H9 (cell line): Measurements from ENCODE around the gene CDHR2. TPM values are rescaled to one million over a fixed set of nuclear protein-coding genes. Genes with fewer than 3 reads are reported as not detected.

Experiments used
- DNase-seq: peaks from one replicate; pipeline ENCODE4 v3.0.0-alpha.2; 2017
- H2AFZ ChIP-seq: one replicate; pipeline ENCODE4 v1.6.1; 2013; ENCODE audit warnings: mild to moderate bottlenecking, low read length, control low read depth, moderate library complexity
- H2AK5ac ChIP-seq: 2 replicates; pipeline ENCODE4 v1.6.1; 2013; ENCODE audit warnings: low read length, control low read depth, mixed read lengths; ENCODE audit not compliant: insufficient read length
- H2BK120ac ChIP-seq: one replicate; pipeline ENCODE4 v1.6.1; 2013; ENCODE audit warnings: low read depth, mild to moderate bottlenecking, low read length, control low read depth, inconsistent platforms; ENCODE audit not compliant: poor library complexity, severe bottlenecking
- H2BK12ac ChIP-seq: 2 replicates; pipeline ENCODE4 v1.6.1; 2013; ENCODE audit warnings: low read length, control low read depth, mixed read lengths, low read depth; ENCODE audit not compliant: insufficient read length
- H2BK15ac ChIP-seq: 2 replicates; pipeline ENCODE4 v1.6.1; 2013; ENCODE audit warnings: low read depth, low read length, control low read depth
- H2BK20ac ChIP-seq: one replicate; pipeline ENCODE4 v1.6.1; 2013; ENCODE audit warnings: low read depth, mild to moderate bottlenecking, low read length, control low read depth, inconsistent platforms; ENCODE audit not compliant: poor library complexity, severe bottlenecking
- H2BK5ac ChIP-seq: 2 replicates; pipeline ENCODE4 v1.6.1; 2013; ENCODE audit warnings: low read length, control low read depth, mixed read lengths; ENCODE audit not compliant: insufficient read length
- H3K14ac ChIP-seq: 2 replicates; pipeline ENCODE4 v1.6.1; 2013; ENCODE audit warnings: low read length, control low read depth; ENCODE audit not compliant: insufficient read depth
- H3K18ac ChIP-seq: 2 replicates; pipeline ENCODE4 v1.6.1; 2013; ENCODE audit warnings: low read depth, mild to moderate bottlenecking, mixed read lengths, low read length, control low read depth; ENCODE audit not compliant: insufficient read length
- H3K23ac ChIP-seq: 2 replicates; pipeline ENCODE4 v1.6.1; 2013; ENCODE audit warnings: low read length, control low read depth, mixed read lengths, low read depth; ENCODE audit not compliant: insufficient read length
- H3K23me2 ChIP-seq: 2 replicates; pipeline ENCODE4 v1.6.1; 2013; ENCODE audit warnings: low read depth, mild to moderate bottlenecking, mixed read lengths, low read length, control low read depth; ENCODE audit not compliant: insufficient read length, poor library complexity, severe bottlenecking
- H3K27ac ChIP-seq: 2 replicates; pipeline ENCODE4 v1.5.1; 2013; ENCODE audit warnings: low read length, control low read depth, mixed read lengths, low read depth; ENCODE audit not compliant: insufficient read length
- H3K27me3 ChIP-seq: 2 replicates; pipeline ENCODE4 v1.6.1; 2013; ENCODE audit warnings: low read length, control low read depth, inconsistent platforms; ENCODE audit not compliant: insufficient read depth
- H3K4ac ChIP-seq: 2 replicates; pipeline ENCODE4 v1.6.1; 2013; ENCODE audit warnings: low read depth, mild to moderate bottlenecking, control low read depth, inconsistent platforms, low read length, moderate library complexity
- H3K4me1 ChIP-seq: 2 replicates; pipeline ENCODE4 v1.6.1; 2013; ENCODE audit warnings: low read length, control low read depth, inconsistent platforms; ENCODE audit not compliant: insufficient read depth
- H3K4me2 ChIP-seq: 2 replicates; pipeline ENCODE4 v1.6.1; 2013; ENCODE audit warnings: low read length, control low read depth, mixed read lengths; ENCODE audit not compliant: insufficient read length, insufficient read depth
- H3K56ac ChIP-seq: 2 replicates; pipeline ENCODE4 v1.6.1; 2013; ENCODE audit warnings: low read depth, mild to moderate bottlenecking, mixed read lengths, low read length, control low read depth; ENCODE audit not compliant: insufficient read length
- H3K79me1 ChIP-seq: 2 replicates; pipeline ENCODE4 v1.6.1; 2013; ENCODE audit warnings: low read depth, mild to moderate bottlenecking, moderate library complexity, low read length, control low read depth, inconsistent platforms; ENCODE audit not compliant: insufficient read depth, poor library complexity, severe bottlenecking
- H3K79me2 ChIP-seq: 2 replicates; pipeline ENCODE4 v1.6.1; 2013; ENCODE audit warnings: low read length, control low read depth, inconsistent platforms; ENCODE audit not compliant: insufficient read depth
- H3K9ac ChIP-seq: 2 replicates; pipeline ENCODE4 v1.6.1; 2013; ENCODE audit warnings: low read length, control low read depth, mixed read lengths; ENCODE audit not compliant: insufficient read length; ENCODE audit errors: extremely low read depth
- H3K9me3 ChIP-seq: one replicate; pipeline ENCODE4 v1.6.1; 2013; ENCODE audit warnings: low read depth, low read length, inconsistent platforms; ENCODE audit not compliant: control insufficient read depth
- H3T11ph ChIP-seq: one replicate; pipeline ENCODE4 v1.6.1; 2013; ENCODE audit warnings: mild to moderate bottlenecking, low read length, control low read depth, inconsistent platforms
- H4K20me1 ChIP-seq: one replicate; pipeline ENCODE4 v1.6.1; 2013; ENCODE audit not compliant: control insufficient read depth, insufficient read length, insufficient read depth
- H4K5ac ChIP-seq: 2 replicates; pipeline ENCODE4 v1.6.1; 2013; ENCODE audit warnings: low read depth, mild to moderate bottlenecking, mixed read lengths, low read length, control low read depth; ENCODE audit not compliant: insufficient read length
- H4K8ac ChIP-seq: replicated peaks from 2 replicates; pipeline ENCODE4 v1.6.1; 2013; ENCODE audit warnings: low read length, control low read depth, mixed read lengths, low read depth; ENCODE audit not compliant: insufficient read length
- H4K91ac ChIP-seq: 2 replicates; pipeline ENCODE4 v1.6.1; 2013; ENCODE audit warnings: low read depth, mild to moderate bottlenecking, moderate library complexity, mixed read lengths, low read length, control low read depth; ENCODE audit not compliant: insufficient read length
- H3K27ac Mint-ChIP-seq, 3 experiments: 2 replicates in 2 of 3; 3 replicates in 1 of 3; pipeline ENCODE4 v1.8.0; 2020 to 2021; ENCODE audit warnings: mixed read lengths in 3 of 3, mild to moderate bottlenecking in 1 of 3, moderate library complexity in 1 of 3
- H3K27me3 Mint-ChIP-seq: 2 replicates; pipeline ENCODE4 v1.8.0; 2021; ENCODE audit warnings: low read depth, mild to moderate bottlenecking, moderate library complexity, mixed read lengths
- H3K36me3 Mint-ChIP-seq, 3 experiments: 2 replicates in 2 of 3; 3 replicates in 1 of 3; pipeline ENCODE4 v1.8.0; 2020 to 2021; ENCODE audit warnings: low read depth in 3 of 3, mixed read lengths in 3 of 3; ENCODE audit not compliant: insufficient read depth in 1 of 3
- H3K4me1 Mint-ChIP-seq, 2 experiments: 2 replicates each; pipeline ENCODE4 v1.8.0; 2020; ENCODE audit warnings: mixed read lengths in 2 of 2
- H3K4me3 Mint-ChIP-seq, 2 experiments: 2 replicates in 1 of 2; 3 replicates in 1 of 2; pipeline ENCODE4 v1.8.0; 2020 to 2021; ENCODE audit warnings: mild to moderate bottlenecking in 2 of 2, mixed read lengths in 2 of 2, moderate library complexity in 1 of 2
- H3K9me3 Mint-ChIP-seq, 2 experiments: 2 replicates in 1 of 2; 3 replicates in 1 of 2; pipeline ENCODE4 v1.8.0; 2020; ENCODE audit warnings: mild to moderate bottlenecking in 2 of 2, mixed read lengths in 2 of 2, moderate library complexity in 1 of 2
- WGBS: extraction: QIAGEN DNeasy Blood & Tissue Kit; methylation state at CpG from one replicate; pipeline ENCODE4 v1.1.7; 2013; ENCODE audit warnings: missing lambda C conversion rate, low lambda C conversion rate, mixed read lengths; ENCODE audit not compliant: insufficient read length; ENCODE audit errors: extremely low coverage; 5-methylcytosine and 5-hydroxymethylcytosine counted together
- total RNA-seq: library from RNA; stranded (reverse); gene quantifications from 2 replicates; pipeline ENCODE4 v1.2.1, GENCODE V29; 2021
- TF ChIP-seq, protein P1 (sequence below): fragments of 200-600 bp; sonication (generic); conservative IDR thresholded peaks from 3 replicates; pipeline ENCODE4 v1.8.0; 2021; ENCODE audit warnings: antibody characterized with exemption, mild to moderate bottlenecking

CDHR2 gene
- total RNA-seq, 1 experiment from 2014 or later, result 0.90 TPM

GRCh38 chr5:176521699-176522263 lies 27.4 kb upstream of the CDHR2 start:
- Histone ChIP-seq H3K4ac (no peak overlapping the region), H3K79me2 (no peaks in the 10 kb centered on the region), H2BK120ac (no peak overlapping the region), H3K9ac (no peak overlapping the region), H3K9me3 (no peaks in the 10 kb centered on the region), H2BK5ac (no peak overlapping the region), H4K8ac (no peak overlapping the region), H2AK5ac (no peak overlapping the region), H3K79me1 (no peaks in the 10 kb centered on the region), H2AFZ (no peak overlapping the region), H3K23ac (no peak overlapping the region), H3K23me2 (no peaks in the 10 kb centered on the region), H3K14ac (no peak overlapping the region), H3K27me3 (0 out of 2 replicates have a peak, but pooled peaks cover 2% of the 10 kb centered on the region), H2BK15ac (no peak overlapping the region), H3K4me2 (no peak overlapping the region), H3K4me1 (no peaks in the 10 kb centered on the region), H3K27ac (no peak overlapping the region), H3T11ph (no peak overlapping the region), H3K56ac (no peak overlapping the region), H4K20me1 (no peaks in the 10 kb centered on the region), H2BK20ac (no peak overlapping the region), H4K91ac (no peak overlapping the region), H4K5ac (no peak overlapping the region), H3K18ac (no peak overlapping the region), H2BK12ac (no peak overlapping the region)
- TF ChIP-seq, protein P1, sequence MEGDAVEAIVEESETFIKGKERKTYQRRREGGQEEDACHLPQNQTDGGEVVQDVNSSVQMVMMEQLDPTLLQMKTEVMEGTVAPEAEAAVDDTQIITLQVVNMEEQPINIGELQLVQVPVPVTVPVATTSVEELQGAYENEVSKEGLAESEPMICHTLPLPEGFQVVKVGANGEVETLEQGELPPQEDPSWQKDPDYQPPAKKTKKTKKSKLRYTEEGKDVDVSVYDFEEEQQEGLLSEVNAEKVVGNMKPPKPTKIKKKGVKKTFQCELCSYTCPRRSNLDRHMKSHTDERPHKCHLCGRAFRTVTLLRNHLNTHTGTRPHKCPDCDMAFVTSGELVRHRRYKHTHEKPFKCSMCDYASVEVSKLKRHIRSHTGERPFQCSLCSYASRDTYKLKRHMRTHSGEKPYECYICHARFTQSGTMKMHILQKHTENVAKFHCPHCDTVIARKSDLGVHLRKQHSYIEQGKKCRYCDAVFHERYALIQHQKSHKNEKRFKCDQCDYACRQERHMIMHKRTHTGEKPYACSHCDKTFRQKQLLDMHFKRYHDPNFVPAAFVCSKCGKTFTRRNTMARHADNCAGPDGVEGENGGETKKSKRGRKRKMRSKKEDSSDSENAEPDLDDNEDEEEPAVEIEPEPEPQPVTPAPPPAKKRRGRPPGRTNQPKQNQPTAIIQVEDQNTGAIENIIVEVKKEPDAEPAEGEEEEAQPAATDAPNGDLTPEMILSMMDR, result no peak
- Mint-ChIP-seq H3K36me3 (peaks cover 0 to 11% (median 5%) of the 10 kb centered on the region in 3 experiments; a peak in 3 of 7 replicates), H3K9me3 (no peaks in the 10 kb centered on the region), H3K27ac (no peak overlapping the region; a peak in 1 of 7 replicates), H3K4me1 (peaks cover 14% of the 10 kb centered on the region in 2 experiments), H3K4me3 (0 out of 5 replicates have a peak overlapping the region, but pooled peaks of 1 of the 2 experiments have one; percentile 2), H3K27me3 (peaks cover 3% of the 10 kb centered on the region)
- DNase-seq, result no peak
- no CpG with 5 or more reads among the region's 10 CpGs for WGBS
